ENCODE results near the gene SSTR1. TPM values are rescaled to one million over a fixed set of nuclear protein-coding genes. Genes with fewer than 3 reads are reported as not detected.

Gene SSTR1
- total RNA-seq, 2 experiments from 2014 or later = not detected

GRCh38 chr14:38168416-38168815 is 39.3 kb upstream of the SSTR1 start:
- intact Hi-C loops (cut with micrococcal nuclease; ENCODE audit: unreplicated experiment) = no loop called here
- Histone ChIP-seq H3K79me2 (ENCODE audit: insufficient read depth, low read depth, low read length) (no peaks in the 10 kb centered on the region), H3K4me1 (ENCODE audit: insufficient read depth, low read length, poor library complexity, severe bottlenecking) (no peaks in the 10 kb centered on the region), H3K36me3 (ENCODE audit: insufficient read depth, low read length) (no peaks in the 10 kb centered on the region), H2AFZ (ENCODE audit: low read length) (peak overlapping the region; percentile 61), H3K4me3 (ENCODE audit: low read depth, low read length, poor library complexity, severe bottlenecking) (no peak overlapping the region), H3K27ac (ENCODE audit: low read depth, low read length, poor library complexity, severe bottlenecking) (no peak overlapping the region), H4K20me1 (ENCODE audit: insufficient read depth, low read length) (no peaks in the 10 kb centered on the region), H3K9me3 (ENCODE audit: low read length) (peaks cover 8% of the 10 kb centered on the region; the same call in 1 of the 2 replicates), H3K4me2 (ENCODE audit: low read length) (no peak overlapping the region), H3K9me2 (ENCODE audit: insufficient read depth, low read length) (no peaks in the 10 kb centered on the region)
- no peak for DNase-seq (ENCODE audit: low spot score)
- ChIA-PET POLR2A (interaction anchor here (0.6 kb wide), 1 partner anchor 280 kb away, joined by 3 read pairs; no protein-coding TSS in a partner anchor), CTCF (ENCODE audit: unreplicated experiment) (no interaction called here)
- TF ChIP-seq, protein P1, sequence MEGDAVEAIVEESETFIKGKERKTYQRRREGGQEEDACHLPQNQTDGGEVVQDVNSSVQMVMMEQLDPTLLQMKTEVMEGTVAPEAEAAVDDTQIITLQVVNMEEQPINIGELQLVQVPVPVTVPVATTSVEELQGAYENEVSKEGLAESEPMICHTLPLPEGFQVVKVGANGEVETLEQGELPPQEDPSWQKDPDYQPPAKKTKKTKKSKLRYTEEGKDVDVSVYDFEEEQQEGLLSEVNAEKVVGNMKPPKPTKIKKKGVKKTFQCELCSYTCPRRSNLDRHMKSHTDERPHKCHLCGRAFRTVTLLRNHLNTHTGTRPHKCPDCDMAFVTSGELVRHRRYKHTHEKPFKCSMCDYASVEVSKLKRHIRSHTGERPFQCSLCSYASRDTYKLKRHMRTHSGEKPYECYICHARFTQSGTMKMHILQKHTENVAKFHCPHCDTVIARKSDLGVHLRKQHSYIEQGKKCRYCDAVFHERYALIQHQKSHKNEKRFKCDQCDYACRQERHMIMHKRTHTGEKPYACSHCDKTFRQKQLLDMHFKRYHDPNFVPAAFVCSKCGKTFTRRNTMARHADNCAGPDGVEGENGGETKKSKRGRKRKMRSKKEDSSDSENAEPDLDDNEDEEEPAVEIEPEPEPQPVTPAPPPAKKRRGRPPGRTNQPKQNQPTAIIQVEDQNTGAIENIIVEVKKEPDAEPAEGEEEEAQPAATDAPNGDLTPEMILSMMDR (conservative IDR thresholded peaks at IDR 0.05; ENCODE audit: low read length) = no peak
- TF ChIP-seq EZH2phosphoT487 (IDR thresholded peaks at IDR 0.05; ENCODE audit: borderline replicate concordance, low read depth, low read length) = no peak
- BruUV-seq (replicated peaks) = no TSS peak

DNA sequence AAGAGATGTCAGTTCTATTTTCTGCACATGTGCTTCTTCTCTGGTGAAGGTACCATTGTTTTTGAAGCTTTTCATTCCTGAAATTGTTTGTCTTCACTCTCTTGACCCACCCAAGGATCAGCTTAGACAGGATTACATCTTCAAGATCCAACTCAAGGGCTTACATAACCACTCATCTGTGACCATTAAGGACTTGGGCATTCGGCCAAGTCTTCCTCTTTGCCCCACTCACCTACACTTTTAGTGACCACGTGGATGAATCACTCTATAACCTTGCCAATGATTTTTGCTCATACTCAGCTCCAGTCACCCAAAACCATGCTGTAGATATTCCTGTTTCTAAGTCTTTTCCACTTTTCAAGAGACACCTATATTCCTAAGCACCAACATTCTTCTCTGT is 36.5 kb upstream of the SSTR1 start:
- no peak for DNase-seq (ENCODE audit: low spot score)
- POLR2A ChIA-PET = interaction anchor here (1.1 to 2.1 kb wide), 3 partner anchors 10 to 30 kb away, joined by 3 to 8 read pairs (median 4); no protein-coding TSS in a partner anchor
- Histone ChIP-seq H3K4me3 (ENCODE audit: low read depth, low read length, poor library complexity, severe bottlenecking) (no peak overlapping the region), H3K4me2 (ENCODE audit: low read length) (no peak overlapping the region), H3K9me3 (ENCODE audit: low read length) (peaks cover 8% of the 10 kb centered on the region; the same call in 1 of the 2 replicates), H3K27ac (ENCODE audit: low read depth, low read length, poor library complexity, severe bottlenecking) (no peak overlapping the region), H4K20me1 (ENCODE audit: insufficient read depth, low read length) (no peaks in the 10 kb centered on the region), H3K4me1 (ENCODE audit: insufficient read depth, low read length, poor library complexity, severe bottlenecking) (no peaks in the 10 kb centered on the region), H3K36me3 (ENCODE audit: insufficient read depth, low read length) (no peaks in the 10 kb centered on the region), H2AFZ (ENCODE audit: low read length) (peak overlapping the region; percentile 75), H3K79me2 (ENCODE audit: insufficient read depth, low read depth, low read length) (no peaks in the 10 kb centered on the region), H3K9me2 (ENCODE audit: insufficient read depth, low read length) (no peaks in the 10 kb centered on the region)
- BruUV-seq (replicated peaks) = no TSS peak
- CTCF ChIA-PET (ENCODE audit: unreplicated experiment) = interaction anchor here (0.6 kb wide), 1 partner anchor 223 kb away, joined by 3 read pairs; no protein-coding TSS in a partner anchor
- TF ChIP-seq EZH2phosphoT487 (IDR thresholded peaks at IDR 0.05; ENCODE audit: borderline replicate concordance, low read depth, low read length) = no peak
- TF ChIP-seq, protein P1 (conservative IDR thresholded peaks at IDR 0.05; ENCODE audit: low read length) = no peak
- intact Hi-C loops (cut with micrococcal nuclease; ENCODE audit: unreplicated experiment) = no loop called here

DNA sequence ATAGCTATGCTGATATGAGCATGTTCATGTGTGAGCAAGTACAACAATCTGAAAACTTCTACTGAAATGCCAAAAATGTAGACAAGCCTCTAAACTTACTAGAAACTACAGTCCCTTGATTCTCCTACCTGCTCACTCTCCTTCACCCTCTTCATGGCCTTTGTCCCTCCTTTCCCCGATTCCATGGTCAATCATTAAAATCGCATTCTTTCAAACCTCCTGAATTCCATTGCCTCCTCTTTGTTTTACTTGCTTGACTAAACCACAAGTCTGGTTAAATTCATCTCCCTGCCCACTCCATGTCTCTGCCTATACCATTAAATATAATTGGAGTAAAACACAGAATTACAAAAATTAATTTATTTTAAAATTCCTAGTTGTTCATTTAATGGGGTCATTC is 33.0 kb upstream of the SSTR1 start:
- BruUV-seq (replicated peaks) = no TSS peak
- no peak overlapping the region for H3K4me2 ChIP-seq (ENCODE audit: low read length)
- TF ChIP-seq, protein P1 (conservative IDR thresholded peaks at IDR 0.05; ENCODE audit: low read length) = no peak
- TF ChIP-seq EZH2phosphoT487 (IDR thresholded peaks at IDR 0.05; ENCODE audit: borderline replicate concordance, low read depth, low read length) = no peak
- ChIA-PET CTCF (ENCODE audit: unreplicated experiment) (no interaction called here), POLR2A (interaction anchor here (0.7 to 1.5 kb wide), 6 partner anchors 9 to 53 kb away, joined by 3 to 6 read pairs (median 4); no protein-coding TSS in a partner anchor)
- H3K9me3 ChIP-seq (ENCODE audit: low read length) = peaks cover 41% of the 10 kb centered on the region
- no peaks in the 10 kb centered on the region; the same call in 1 of the 2 replicates for H3K36me3 ChIP-seq (ENCODE audit: insufficient read depth, low read length)
- H3K79me2 ChIP-seq (ENCODE audit: insufficient read depth, low read depth, low read length) = no peaks in the 10 kb centered on the region
- H3K27ac ChIP-seq (ENCODE audit: low read depth, low read length, poor library complexity, severe bottlenecking) = no peak overlapping the region
- no peaks in the 10 kb centered on the region for H4K20me1 ChIP-seq (ENCODE audit: insufficient read depth, low read length)
- no peaks in the 10 kb centered on the region for H3K9me2 ChIP-seq (ENCODE audit: insufficient read depth, low read length)
- intact Hi-C loops (cut with micrococcal nuclease; ENCODE audit: unreplicated experiment) = no loop called here
- H2AFZ ChIP-seq (ENCODE audit: low read length) = no peak overlapping the region
- no peak overlapping the region for H3K4me3 ChIP-seq (ENCODE audit: low read depth, low read length, poor library complexity, severe bottlenecking)
- DNase-seq (ENCODE audit: low spot score) = no peak
- no peaks in the 10 kb centered on the region for H3K4me1 ChIP-seq (ENCODE audit: insufficient read depth, low read length, poor library complexity, severe bottlenecking)

Measured in OCI-LY7 (cell line).